IMR-90 (cell line): ENCODE results near the gene LTB4R2. TPM values are rescaled to one million over a fixed set of nuclear protein-coding genes. Genes with fewer than 3 reads are reported as not detected.
A peak's percentile ranks its signal among the peaks of the same experiment; 100 is the strongest.

Source experiments
- ATAC-seq: fragments of 200-7000 bp; cut with Tn5 transposase; 2 replicates; pipeline ENCODE4 v1.9.1; 2020; ENCODE audit warnings: low read depth, mild to moderate bottlenecking, moderate library complexity
- BruUV-seq: library from RNA; stranded (reverse); fragments of 400-500 nt; replicated peaks from 2 replicates; lab custom pipeline; 2021; lab: Mats Ljungman, UMichigan
- CTCF ChIA-PET: fragments of 300-600 bp; formaldehyde crosslinking; extraction: SDS; loops from one replicate; lab custom pipeline; 2021; ENCODE audit warnings: antibody characterized with exemption; lab: Yijun Ruan, JAX
- POLR2A ChIA-PET: fragments of 300-600 bp; sonication (Branson Sonifier 250); formaldehyde crosslinking; loops from one replicate; lab custom pipeline; 2022; ENCODE audit warnings: antibody characterized with exemption; ENCODE audit not compliant: unreplicated experiment; lab: Charles Lee
- DNase-seq: peaks from one replicate; pipeline ENCODE4 v3.0.0; 2013
- H2AFZ ChIP-seq: replicated peaks from 2 replicates; pipeline ENCODE3; 2013; ENCODE audit warnings: low read length, mild to moderate bottlenecking; ENCODE audit not compliant: poor library complexity
- H2AK5ac ChIP-seq: 2 replicates; pipeline ENCODE4 v1.6.1; 2013; ENCODE audit warnings: low read depth, low read length, inconsistent platforms
- H2AK9ac ChIP-seq: replicated peaks from 2 replicates; pipeline ENCODE3; 2013; ENCODE audit warnings: mild to moderate bottlenecking, low read depth, low read length, moderate library complexity; ENCODE audit not compliant: poor library complexity
- H2BK120ac ChIP-seq: 2 replicates; pipeline ENCODE4 v1.6.1; 2013; ENCODE audit warnings: low read depth, low read length, inconsistent platforms
- H2BK15ac ChIP-seq: 3 replicates; pipeline ENCODE4 v1.6.1; 2013; ENCODE audit warnings: low read depth, low read length, inconsistent platforms
- H2BK20ac ChIP-seq: 2 replicates; pipeline ENCODE4 v1.6.1; 2013; ENCODE audit warnings: low read depth, mild to moderate bottlenecking, inconsistent platforms, low read length, moderate library complexity
- H2BK5ac ChIP-seq: 2 replicates; pipeline ENCODE4 v1.6.1; 2013; ENCODE audit warnings: mild to moderate bottlenecking, low read depth, low read length, inconsistent platforms; ENCODE audit not compliant: poor library complexity, severe bottlenecking
- H3K14ac ChIP-seq: replicated peaks from 2 replicates; pipeline ENCODE4 v1.6.1; 2013; ENCODE audit warnings: low read depth, low read length, inconsistent platforms
- H3K18ac ChIP-seq: 2 replicates; pipeline ENCODE4 v1.6.1; 2013; ENCODE audit warnings: low read depth, low read length, control low read depth
- H3K23ac ChIP-seq: 2 replicates; pipeline ENCODE4 v1.6.1; 2013; ENCODE audit warnings: low read depth, low read length, inconsistent platforms
- H3K27ac ChIP-seq: 2 replicates; pipeline ENCODE4 v1.5.1; 2013; ENCODE audit warnings: mild to moderate bottlenecking, control low read depth, low read length; ENCODE audit not compliant: insufficient read depth
- H3K27me3 ChIP-seq: 2 replicates; pipeline ENCODE4 v1.6.1; 2013; ENCODE audit warnings: low read length; ENCODE audit not compliant: control insufficient read depth, insufficient read depth
- H3K36me3 ChIP-seq: 2 replicates; pipeline ENCODE4 v1.6.1; 2013; ENCODE audit warnings: low read length, mixed read lengths; ENCODE audit not compliant: control insufficient read depth, insufficient read depth
- H3K4ac ChIP-seq: 2 replicates; pipeline ENCODE4 v1.6.1; 2013; ENCODE audit warnings: low read depth, low read length, inconsistent platforms
- H3K4me1 ChIP-seq: 2 replicates; pipeline ENCODE4 v1.6.1; 2013; ENCODE audit warnings: low read length, mixed read lengths; ENCODE audit not compliant: control insufficient read depth, insufficient read depth
- H3K4me2 ChIP-seq: 2 replicates; pipeline ENCODE4 v1.6.1; 2013; ENCODE audit warnings: low read depth, mild to moderate bottlenecking, control low read depth, low read length, moderate library complexity
- H3K4me3 ChIP-seq: 2 replicates; pipeline ENCODE4 v1.5.1; 2013; ENCODE audit warnings: low read depth, mild to moderate bottlenecking, control low read depth, low read length, moderate library complexity; ENCODE audit not compliant: insufficient read depth
- H3K56ac ChIP-seq: 2 replicates; pipeline ENCODE4 v1.6.1; 2013; ENCODE audit warnings: low read length, inconsistent platforms; ENCODE audit not compliant: insufficient read depth; ENCODE audit errors: extremely low read depth
- H3K79me1 ChIP-seq, 2 experiments: 2 replicates each; pipeline ENCODE4 v1.6.1; 2013; ENCODE audit warnings: low read length in 2 of 2, inconsistent platforms in 1 of 2, low read depth in 1 of 2
- H3K9ac ChIP-seq: 2 replicates; pipeline ENCODE4 v1.6.1; 2013; ENCODE audit warnings: low read depth, low read length, control low read depth
- H3K9me1 ChIP-seq: 2 replicates; pipeline ENCODE4 v1.6.1; 2013; ENCODE audit warnings: low read length, inconsistent platforms; ENCODE audit not compliant: insufficient read depth
- H3K9me3 ChIP-seq: 2 replicates; pipeline ENCODE4 v1.6.1; 2013; ENCODE audit warnings: low read length; ENCODE audit not compliant: control insufficient read depth, insufficient read depth
- H4K20me1 ChIP-seq: 2 replicates; pipeline ENCODE4 v1.6.1; 2013; ENCODE audit warnings: low read length, inconsistent platforms; ENCODE audit not compliant: insufficient read depth
- H4K5ac ChIP-seq: 2 replicates; pipeline ENCODE4 v1.6.1; 2013; ENCODE audit warnings: mild to moderate bottlenecking, low read depth, low read length, control low read depth
- H4K8ac ChIP-seq, 2 experiments: 2 replicates each; pipeline ENCODE4 v1.6.1; 2013; ENCODE audit warnings: low read depth in 2 of 2, low read length in 2 of 2, control low read depth in 1 of 2, inconsistent platforms in 1 of 2
- H4K91ac ChIP-seq: 2 replicates; pipeline ENCODE4 v1.6.1; 2013; ENCODE audit warnings: low read depth, low read length, inconsistent platforms; ENCODE audit not compliant: insufficient read depth
- BHLHE40 ChIP-seq: fragments of 150-350 bp; IDR thresholded peaks from 2 replicates; pipeline ENCODE4 v1.6.1; 2016; ENCODE audit warnings: mild to moderate bottlenecking, low read depth, low read length
- CEBPB ChIP-seq: IDR thresholded peaks from 2 replicates; pipeline ENCODE4 v1.6.1; 2012; ENCODE audit warnings: low read depth, low read length, improper control_type of control experiment
- CHD1 ChIP-seq: IDR thresholded peaks from 2 replicates; pipeline ENCODE4 v1.6.1; 2012; ENCODE audit warnings: low read depth, low read length, improper control_type of control experiment
- FOS ChIP-seq: fragments of 150-350 bp; IDR thresholded peaks from 2 replicates; pipeline ENCODE4 v1.6.1; 2016; ENCODE audit warnings: low read depth, low read length
- MAFK ChIP-seq: IDR thresholded peaks from 2 replicates; pipeline ENCODE4 v1.6.1; 2012; ENCODE audit warnings: low read depth, low read length, improper control_type of control experiment
- MAZ ChIP-seq: IDR thresholded peaks from 2 replicates; pipeline ENCODE4 v1.6.1; 2012; ENCODE audit warnings: low read depth, mild to moderate bottlenecking, low read length, improper control_type of control experiment, moderate library complexity, borderline replicate concordance
- MXI1 ChIP-seq: IDR thresholded peaks from 2 replicates; pipeline ENCODE4 v1.6.1; 2012; ENCODE audit warnings: low read depth, mild to moderate bottlenecking, low read length, moderate library complexity, borderline replicate concordance
- POLR2A ChIP-seq: IDR thresholded peaks from 2 replicates; pipeline ENCODE4 v1.6.1; 2012; ENCODE audit warnings: mild to moderate bottlenecking, low read depth, low read length
- RAD21 ChIP-seq: IDR thresholded peaks from 2 replicates; pipeline ENCODE4 v1.6.1; 2012; ENCODE audit warnings: low read length, improper control_type of control experiment
- WGBS, 2 experiments: methylation state at CpG; one replicate each; pipeline versions ENCODE4 v1.1.5 to v1.1.7; 2013; ENCODE audit warnings: missing lambda C conversion rate in 2 of 2; ENCODE audit not compliant: insufficient read length in 1 of 2; ENCODE audit errors: extremely low coverage in 2 of 2; 5-methylcytosine and 5-hydroxymethylcytosine counted together
- dilution Hi-C: fragments of 300-500 bp; cut with HindIII; formaldehyde crosslinking; loops from one replicate; pipeline ENCODE4 v1.14.3; 2018; ENCODE audit warnings: low sequenced_read_pairs; ENCODE audit not compliant: unreplicated experiment
- in situ Hi-C: fragments of 300-500 bp; cut with MboI; formaldehyde crosslinking; loops from 3 replicates; pipeline ENCODE4 v1.14.3; 2019; ENCODE audit warnings: low sequenced_read_pairs, inconsistent platforms, mixed read lengths
- intact Hi-C: fragments of 100-400 bp; cut with micrococcal nuclease; formaldehyde crosslinking; loops from 2 replicates; pipeline ENCODE4 v1.10.0; 2022
- polyA plus RNA-seq, 3 experiments: library from polyadenylated mRNA; depleted of rRNA; stranded (reverse); fragments of >200 nt; gene quantifications; 2 replicates each; pipeline ENCODE4 v1.2.3, GENCODE V29; 2012; ENCODE audit warnings: low replicate concordance in 1 of 3
- total RNA-seq: library from RNA; depleted of rRNA; stranded (reverse); fragments of >200 nt; gene quantifications from 2 replicates; pipeline ENCODE4 v1.2.3, GENCODE V29; 2012

Gene LTB4R2
- total and polyA plus RNA-seq, 2 of the 4 experiments (the other 2 are of a cell fraction): 0.72 to 1.7 TPM

DNA sequence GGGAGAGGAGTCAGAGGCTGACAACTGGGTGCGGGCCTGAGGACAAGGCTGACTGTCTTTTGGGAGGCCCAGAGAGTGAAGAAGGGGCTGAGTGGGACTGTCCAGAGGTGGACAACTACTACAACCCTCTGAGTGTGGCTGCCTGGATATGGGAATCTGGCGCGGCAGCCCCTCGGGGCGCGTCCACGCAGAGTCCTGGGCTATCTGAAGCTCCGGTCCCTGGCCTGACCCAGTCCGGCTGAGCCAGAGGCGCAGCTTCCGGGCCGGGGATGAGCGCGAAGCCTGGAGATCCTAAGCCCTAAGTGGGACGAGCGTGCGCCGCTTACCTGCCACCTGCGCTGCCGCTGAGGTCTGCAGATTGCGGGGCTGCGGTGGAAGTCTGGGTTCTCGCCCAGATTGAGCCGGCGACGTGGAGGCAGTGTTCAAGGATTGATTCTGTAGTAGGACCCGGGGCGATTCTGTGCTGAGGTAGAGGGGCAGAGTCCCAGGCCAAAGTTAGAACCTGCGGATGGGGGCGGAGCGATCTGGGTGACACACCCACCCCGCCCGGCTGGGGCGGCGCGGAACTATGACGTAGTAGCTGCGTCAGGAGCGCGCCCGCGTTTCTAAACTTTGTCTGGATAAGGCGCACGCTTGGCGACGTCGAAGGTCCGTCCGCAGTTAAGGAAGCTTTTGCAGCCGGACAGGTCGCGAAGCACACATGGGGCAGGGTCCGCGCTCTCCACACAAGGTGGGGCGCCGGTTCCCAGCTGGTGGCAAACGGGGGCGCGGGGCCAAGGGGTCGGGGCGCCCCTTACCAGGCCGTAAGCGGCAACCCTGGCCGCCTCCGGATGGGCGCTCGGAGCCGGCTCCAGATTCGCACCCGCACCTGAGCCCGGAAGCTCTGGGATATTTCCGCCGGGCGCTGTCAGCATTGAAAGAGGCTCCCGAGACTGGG, 10.4 kb upstream of the LTB4R2 start, which contains the start of the genes DHRS1 and NOP9:
DHRS1 (minus strand) TSS at position 526 of the 937 bp plus-strand sequence. CDS start 674 bp downstream, outside the sequence.
NOP9 (plus strand) TSS at position 596 of the 937 bp plus-strand sequence; CDS start at position 701, 105 bp downstream.
- CTCF ChIA-PET: interaction anchor here (0.9 to 3.0 kb wide), 3 partner anchors 9 to 56 kb away, joined by 6 to 20 read pairs (median 7); partner anchors contain the start of genes CIDEB and LTB4R2
- in situ Hi-C loops (loop anchor here (5.0 kb wide), 1 partner anchor 57 kb away; the partner anchor contains the start of gene TINF2), intact Hi-C loops (loop anchor here (1.0 to 10.0 kb wide), 3 partner anchors 57 to 315 kb away; partner anchors contain the start of genes CHMP4A, DHRS4L2 and TINF2), dilution Hi-C loops (no loop called here)
- H3K79me1 ChIP-seq: peaks cover 24 to 56% of the 10 kb centered on the region in 2 experiments
- ATAC-seq: peak; percentile 83
- H3K9me1 ChIP-seq: no peaks in the 10 kb centered on the region
- peak within 1 kb of the TSS; percentile 86 for H3K9ac ChIP-seq
- no TSS peak for BruUV-seq
- H2BK120ac ChIP-seq: no peak within 1 kb of the TSS
- 1% methylated on average over 47 of the region's 75 CpGs; no CpG with 5 or more reads in 1 of the 2 experiments for WGBS, 2 experiments
- POLR2A ChIA-PET: interaction anchor here (0.6 kb wide), 1 partner anchor 23 kb away, joined by 18 read pairs; no protein-coding TSS in a partner anchor
- H2BK5ac ChIP-seq: peak within 1 kb of the TSS; percentile 14
- peak within 1 kb of the TSS; percentile 94 for H3K4me2 ChIP-seq
- peak within 1 kb of the TSS; percentile 97 for H2AK9ac ChIP-seq
- DNase-seq: peak; percentile 85
- H3K36me3 ChIP-seq: peaks cover 30% of the 10 kb centered on the region
- peak within 1 kb of the TSS; percentile 13 for H4K5ac ChIP-seq
- peak within 1 kb of the TSS; percentile 89 for H3K4ac ChIP-seq
- H3K27me3 ChIP-seq: no peaks in the 10 kb centered on the region
- no peaks in the 10 kb centered on the region for H4K20me1 ChIP-seq
- peak within 1 kb of the TSS; percentile 98 for H2AFZ ChIP-seq
- TF ChIP-seq MXI1 (peak; percentile 98), CHD1 (no peak), CEBPB (no peak), MAZ (peak; percentile 97), POLR2A (peak; percentile 52; the same call in 1 of the 2 replicates), MAFK (peak; percentile 16; the same call in 1 of the 2 replicates), RAD21 (no peak), BHLHE40 (0 out of 2 replicates have a peak, but pooled peaks have one; percentile 21), FOS (peak; percentile 34; the same call in 1 of the 2 replicates)
- H3K23ac ChIP-seq: peak within 1 kb of the TSS; percentile 89
- peak within 1 kb of the TSS; percentile 63 for H3K4me3 ChIP-seq
- peak within 1 kb of the TSS; percentile 63 for H3K56ac ChIP-seq
- H2BK20ac ChIP-seq: no peak within 1 kb of the TSS
- H4K8ac ChIP-seq: peak within 1 kb of the TSS; percentile 73 to 94
- peak within 1 kb of the TSS; percentile 72; the same call in 1 of the 2 replicates for H4K91ac ChIP-seq
- H3K14ac ChIP-seq: peak within 1 kb of the TSS; percentile 77
- peaks cover 9% of the 10 kb centered on the region for H3K4me1 ChIP-seq
- H2BK15ac ChIP-seq: no peak within 1 kb of the TSS
- peak within 1 kb of the TSS; percentile 41 for H3K27ac ChIP-seq
- H3K18ac ChIP-seq: no peak within 1 kb of the TSS
- H2AK5ac ChIP-seq: peak within 1 kb of the TSS; percentile 52; the same call in 1 of the 2 replicates
- H3K9me3 ChIP-seq: no peaks in the 10 kb centered on the region
